Duodenal mucosa (tissue), 2 donors: ENCODE measurements around the gene KRT2.

Source experiments
- H3K27ac ChIP-seq: one replicate; pipeline ENCODE4 v1.7.0; 2013; ENCODE audit warnings: low read depth, low read length
- H3K27me3 ChIP-seq, 2 donors: one replicate each; pipeline ENCODE4 v1.7.0; 2013; ENCODE audit warnings: low read length in 2 of 2, control low read depth in 1 of 2; ENCODE audit not compliant: insufficient read depth in 2 of 2, control insufficient read depth in 1 of 2
- H3K36me3 ChIP-seq, 2 donors: one replicate each; pipeline ENCODE4 v1.7.0; 2013; ENCODE audit warnings: low read length in 2 of 2, control low read depth in 1 of 2; ENCODE audit not compliant: insufficient read depth in 2 of 2, control insufficient read depth in 1 of 2
- H3K4me1 ChIP-seq, 2 donors: one replicate each; pipeline ENCODE4 v1.7.0; 2013; ENCODE audit warnings: low read length in 2 of 2, control low read depth in 1 of 2; ENCODE audit not compliant: insufficient read depth in 2 of 2, control insufficient read depth in 1 of 2
- H3K4me3 ChIP-seq, 2 donors: one replicate each; pipeline ENCODE4 v1.7.0; 2013; ENCODE audit warnings: low read length in 2 of 2, low read depth in 1 of 2
- H3K9ac ChIP-seq, 2 donors: one replicate each; pipeline ENCODE4 v1.7.0; 2013; ENCODE audit warnings: low read length in 2 of 2, low read depth in 1 of 2
- H3K9me3 ChIP-seq, 2 donors: one replicate each; pipeline ENCODE4 v1.7.0; 2013; ENCODE audit warnings: low read length in 2 of 2, control low read depth in 1 of 2; ENCODE audit not compliant: control insufficient read depth in 1 of 2

KRT2 gene

DNA sequence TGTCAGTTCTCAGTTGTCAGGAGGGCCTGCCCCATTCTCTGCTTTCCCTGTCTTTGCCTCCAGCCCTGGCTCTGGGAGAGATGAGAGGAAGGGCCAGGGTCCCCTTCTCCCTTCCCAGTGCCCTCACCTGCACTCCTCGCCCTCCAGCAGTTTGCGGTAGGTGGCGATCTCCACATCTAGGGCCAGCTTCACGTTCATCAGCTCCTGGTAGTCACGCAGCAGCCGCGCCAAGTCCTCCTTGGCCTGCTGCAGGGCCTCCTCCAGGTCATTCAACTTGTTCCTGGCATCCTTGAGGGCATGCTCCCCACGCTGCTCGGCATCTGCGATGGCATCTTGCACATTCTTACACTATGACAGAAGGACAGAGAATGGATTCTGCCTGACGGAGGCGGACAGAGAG is 5.4 kb downstream of the KRT2 start:
- H3K4me3 ChIP-seq = no peak overlapping the region
- H3K9me3 ChIP-seq = no peaks in the 10 kb centered on the region

DNA sequence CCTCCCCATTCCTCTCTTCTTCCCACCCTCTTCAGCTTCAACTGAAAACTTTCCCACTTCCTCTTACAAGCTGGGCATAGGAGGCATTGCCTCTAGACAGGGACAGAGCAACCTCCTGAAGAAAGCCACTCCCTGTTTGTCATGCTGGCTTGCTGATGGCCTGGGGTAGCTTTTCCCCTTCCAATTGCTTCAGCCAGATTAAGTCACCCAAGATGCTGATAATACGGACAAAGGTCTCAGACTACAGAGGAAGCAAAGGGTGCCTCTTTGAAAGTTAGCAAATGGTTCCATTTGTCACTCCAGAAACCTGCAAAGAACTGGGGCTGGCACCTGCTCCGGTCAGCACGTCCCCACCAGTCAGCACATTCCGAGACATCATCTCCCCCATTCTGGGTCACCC is 6.0 kb downstream of the KRT2 start:
- peaks cover 54 to 58% of the 10 kb centered on the region in 2 donors for H3K4me1 ChIP-seq
- H3K9me3 ChIP-seq = no peaks in the 10 kb centered on the region
- H3K27me3 ChIP-seq = no peaks in the 10 kb centered on the region
- peak overlapping the region; percentile 28 to 41 for H3K9ac ChIP-seq
- peak overlapping the region; percentile 69 for H3K27ac ChIP-seq
- H3K36me3 ChIP-seq = no peaks in the 10 kb centered on the region
- peak overlapping the region in 1 of 2 donors; percentile 1 for H3K4me3 ChIP-seq

More for the DNA sequence above, 5.4 kb downstream of the KRT2 start:
- H3K9ac ChIP-seq = peak overlapping the region in 1 of 2 donors; percentile 28
- H3K4me1 ChIP-seq = peaks cover 57 to 60% of the 10 kb centered on the region in 2 donors
- peak overlapping the region; percentile 12 for H3K27ac ChIP-seq
- H3K36me3 ChIP-seq = no peaks in the 10 kb centered on the region
- no peaks in the 10 kb centered on the region for H3K27me3 ChIP-seq

- Histone ChIP-seq H3K36me3 (no peaks in the 10 kb centered on the region), H3K27ac (peak overlapping the region; percentile 69), H3K27me3 (no peaks in the 10 kb centered on the region), H3K4me3 (peak overlapping the region in 1 of 2 donors; percentile 1), H3K4me1 (peaks cover 46 to 51% of the 10 kb centered on the region in 2 donors), H3K9me3 (no peaks in the 10 kb centered on the region), H3K9ac (peak overlapping the region; percentile 28 to 41)
Measured at GRCh38 chr12:52645120-52645761, 6.8 kb downstream of the KRT2 start.

- Histone ChIP-seq H3K9ac (no peak overlapping the region), H3K27ac (no peak overlapping the region), H3K36me3 (no peaks in the 10 kb centered on the region), H3K4me1 (peaks cover 40 to 45% of the 10 kb centered on the region in 2 donors), H3K4me3 (no peak overlapping the region), H3K27me3 (no peaks in the 10 kb centered on the region), H3K9me3 (no peaks in the 10 kb centered on the region)
Measured at GRCh38 chr12:52644078-52644415, 8.0 kb downstream of the KRT2 start.

DNA sequence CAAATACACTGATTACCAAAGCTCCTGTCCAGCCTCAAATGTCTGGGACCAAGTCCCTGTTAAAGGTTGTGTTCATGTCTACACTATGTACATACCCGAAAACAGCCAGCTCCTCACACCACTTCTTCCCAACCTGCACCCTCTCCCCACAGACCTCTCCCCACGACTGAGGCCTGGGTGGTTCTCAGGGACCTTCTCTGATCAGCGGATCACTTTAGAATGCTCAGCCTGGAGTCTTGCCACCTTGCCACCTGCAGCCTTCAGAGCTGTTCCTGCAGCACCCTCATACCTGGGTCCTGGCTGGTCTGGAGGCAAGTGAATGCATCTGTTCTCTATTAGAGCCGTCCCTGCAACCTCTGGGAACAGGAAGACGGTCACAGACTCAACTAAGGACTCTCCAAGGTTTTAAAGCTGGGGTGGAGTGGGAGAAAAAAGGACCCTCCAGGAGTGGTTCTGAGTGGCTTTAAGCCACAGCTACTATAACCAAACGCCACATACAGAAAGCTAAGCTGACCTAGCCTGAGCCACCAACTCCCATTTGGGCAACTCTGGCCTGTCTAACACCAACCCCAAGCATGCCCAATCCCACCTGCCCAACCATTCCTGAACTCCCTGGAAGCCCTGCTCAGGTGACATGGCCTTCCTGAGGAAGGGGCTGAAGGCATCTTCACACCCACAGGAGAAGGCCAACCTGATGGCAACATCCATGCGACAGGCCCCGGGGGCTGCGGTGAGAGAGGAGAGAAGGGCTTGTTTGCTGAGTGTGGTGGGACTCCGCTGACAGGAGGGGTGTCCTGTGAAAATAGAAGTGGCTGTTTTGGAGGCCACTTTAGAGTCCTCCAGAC is 8.6 kb downstream of the KRT2 start:
- no peaks in the 10 kb centered on the region for H3K27me3 ChIP-seq
- no peak overlapping the region for H3K9ac ChIP-seq
- H3K4me1 ChIP-seq = peaks cover 34 to 39% of the 10 kb centered on the region in 2 donors
- no peaks in the 10 kb centered on the region for H3K36me3 ChIP-seq
- no peaks in the 10 kb centered on the region for H3K9me3 ChIP-seq
- H3K4me3 ChIP-seq = no peak overlapping the region
- no peak overlapping the region for H3K27ac ChIP-seq

DNA sequence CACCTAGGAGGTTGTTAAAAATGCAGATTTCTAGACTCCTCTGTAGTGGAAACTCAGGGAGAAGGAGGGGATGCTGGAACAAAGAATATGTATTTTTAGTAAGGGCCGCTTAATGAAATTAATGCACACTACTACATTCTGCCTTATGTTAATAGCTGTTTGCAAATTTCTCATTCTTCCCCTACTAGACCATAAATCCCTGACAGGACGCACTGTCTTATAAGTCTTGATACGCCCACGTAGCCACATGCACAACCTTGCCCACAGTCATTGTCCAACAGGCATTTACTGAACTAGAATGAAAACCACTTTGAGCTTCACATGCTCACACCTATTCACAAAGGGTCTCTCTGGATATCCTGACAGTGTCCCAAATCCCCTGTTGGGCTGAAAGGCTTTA is 10.5 kb downstream of the KRT2 start:
- Histone ChIP-seq H3K27me3 (no peaks in the 10 kb centered on the region), H3K9ac (no peak overlapping the region), H3K9me3 (no peaks in the 10 kb centered on the region), H3K27ac (no peak overlapping the region), H3K36me3 (no peaks in the 10 kb centered on the region), H3K4me3 (no peak overlapping the region), H3K4me1 (peaks cover 21 to 24% of the 10 kb centered on the region in 2 donors)

DNA sequence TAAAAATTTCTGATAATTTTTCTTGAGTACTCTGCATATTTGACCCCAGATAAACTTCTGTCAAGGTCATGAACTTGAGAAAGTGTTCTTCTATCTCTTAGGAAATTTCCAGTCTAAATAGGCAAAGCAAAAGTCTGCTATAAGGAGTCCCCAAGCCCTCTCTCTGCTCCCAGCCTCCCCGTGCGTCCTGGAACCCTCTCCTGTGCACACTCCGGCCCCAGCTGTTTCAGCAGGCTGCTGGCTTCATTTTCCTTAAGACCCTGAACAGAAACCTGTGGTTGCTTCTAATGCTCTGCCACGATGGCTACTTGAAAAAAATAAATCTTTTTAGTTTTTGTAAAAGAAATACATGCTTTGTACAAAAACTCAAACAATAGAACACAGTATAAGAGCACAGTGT is 14.7 kb downstream of the KRT2 start:
- H3K4me3 ChIP-seq = no peak overlapping the region
- no peaks in the 10 kb centered on the region for H3K9me3 ChIP-seq
- peaks cover 9% of the 10 kb centered on the region in 2 donors for H3K4me1 ChIP-seq
- no peaks in the 10 kb centered on the region for H3K36me3 ChIP-seq
- no peak overlapping the region for H3K27ac ChIP-seq
- H3K9ac ChIP-seq = no peak overlapping the region
- H3K27me3 ChIP-seq = no peaks in the 10 kb centered on the region

DNA sequence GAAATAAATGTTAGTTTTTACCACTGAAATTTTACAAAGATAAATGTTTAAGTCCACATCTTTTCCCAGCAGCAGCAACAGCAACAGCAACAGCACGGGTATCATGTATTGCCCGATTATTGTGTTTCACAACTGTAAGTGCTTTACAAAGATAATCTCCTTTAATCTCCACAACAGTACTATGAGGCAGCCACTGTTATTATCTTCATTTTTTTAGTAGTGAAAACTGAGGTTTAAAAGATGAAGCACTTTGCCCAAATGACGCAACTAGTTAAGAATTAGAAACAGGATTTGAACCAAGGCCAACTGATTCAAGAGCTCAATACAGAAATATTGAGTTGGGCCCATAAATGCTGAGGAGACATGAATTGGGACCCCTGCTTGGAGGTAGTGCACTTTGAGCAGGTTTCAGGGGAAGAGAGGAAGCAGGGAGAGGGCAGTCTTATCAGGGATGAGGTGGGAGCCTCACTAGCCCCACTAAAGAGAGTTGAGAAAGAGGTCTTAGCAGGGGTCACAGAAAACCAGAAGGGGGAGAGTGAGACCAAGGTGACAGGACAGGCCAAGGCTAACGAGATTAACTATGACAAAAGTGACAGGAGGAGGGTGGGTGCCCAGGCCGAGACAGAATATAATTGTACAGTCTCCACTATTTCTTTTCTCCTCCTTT is 15.3 kb downstream of the KRT2 start:
- H3K9me3 ChIP-seq = no peaks in the 10 kb centered on the region
- no peak overlapping the region for H3K9ac ChIP-seq
- no peaks in the 10 kb centered on the region for H3K36me3 ChIP-seq
- H3K4me3 ChIP-seq = no peak overlapping the region
- H3K27ac ChIP-seq = no peak overlapping the region
- H3K4me1 ChIP-seq = peaks cover 9% of the 10 kb centered on the region in 2 donors
- no peaks in the 10 kb centered on the region for H3K27me3 ChIP-seq

DNA sequence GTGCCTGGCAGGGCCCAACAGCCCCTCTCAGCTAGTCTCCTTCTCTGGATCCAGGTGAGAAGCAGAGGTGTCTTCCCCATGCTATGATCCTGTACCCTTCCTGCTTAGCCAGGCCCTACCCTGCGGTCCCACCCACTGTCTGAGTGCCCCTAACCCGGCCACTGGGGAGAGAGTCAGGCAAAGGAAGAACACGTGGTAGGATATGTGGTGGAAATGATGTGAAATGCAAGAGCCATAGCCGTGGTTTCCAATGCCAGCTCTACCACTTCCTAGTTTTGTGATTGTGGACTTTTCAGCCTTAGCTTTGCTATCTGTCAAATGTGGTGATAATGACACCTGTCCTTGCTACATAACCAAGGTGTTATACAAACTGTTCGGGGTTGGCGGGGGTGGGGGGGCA is 15.8 kb downstream of the KRT2 start:
- Histone ChIP-seq H3K9me3 (no peaks in the 10 kb centered on the region), H3K27me3 (no peaks in the 10 kb centered on the region), H3K9ac (no peak overlapping the region), H3K36me3 (no peaks in the 10 kb centered on the region), H3K4me1 (peaks cover 9% of the 10 kb centered on the region in 2 donors), H3K4me3 (no peak overlapping the region), H3K27ac (no peak overlapping the region)
